IMR-90 (cell line): ENCODE measurements around the gene GOLGA8A. TPM values are rescaled to one million over a fixed set of nuclear protein-coding genes. Genes with fewer than 3 reads are reported as not detected.

Source experiments
- ATAC-seq: fragments of 200-7000 bp; cut with Tn5 transposase; 2 replicates; pipeline ENCODE4 v1.9.1; 2020; ENCODE audit warnings: low read depth, mild to moderate bottlenecking, moderate library complexity
- BruUV-seq: library from RNA; stranded (reverse); fragments of 400-500 nt; replicated peaks from 2 replicates; lab custom pipeline; 2021; lab: Mats Ljungman, UMichigan
- CTCF ChIA-PET: fragments of 300-600 bp; formaldehyde crosslinking; extraction: SDS; loops from one replicate; lab custom pipeline; 2021; ENCODE audit warnings: antibody characterized with exemption; lab: Yijun Ruan, JAX
- POLR2A ChIA-PET: fragments of 300-600 bp; sonication (Branson Sonifier 250); formaldehyde crosslinking; loops from one replicate; lab custom pipeline; 2022; ENCODE audit warnings: antibody characterized with exemption; ENCODE audit not compliant: unreplicated experiment; lab: Charles Lee
- DNase-seq: peaks from one replicate; pipeline ENCODE4 v3.0.0; 2013
- H2AFZ ChIP-seq: replicated peaks from 2 replicates; pipeline ENCODE3; 2013; ENCODE audit warnings: low read length, mild to moderate bottlenecking; ENCODE audit not compliant: poor library complexity
- H2AK5ac ChIP-seq: 2 replicates; pipeline ENCODE4 v1.6.1; 2013; ENCODE audit warnings: low read depth, low read length, inconsistent platforms
- H2AK9ac ChIP-seq: replicated peaks from 2 replicates; pipeline ENCODE3; 2013; ENCODE audit warnings: mild to moderate bottlenecking, low read depth, low read length, moderate library complexity; ENCODE audit not compliant: poor library complexity
- H2BK120ac ChIP-seq: 2 replicates; pipeline ENCODE4 v1.6.1; 2013; ENCODE audit warnings: low read depth, low read length, inconsistent platforms
- H2BK15ac ChIP-seq: 3 replicates; pipeline ENCODE4 v1.6.1; 2013; ENCODE audit warnings: low read depth, low read length, inconsistent platforms
- H2BK20ac ChIP-seq: 2 replicates; pipeline ENCODE4 v1.6.1; 2013; ENCODE audit warnings: low read depth, mild to moderate bottlenecking, inconsistent platforms, low read length, moderate library complexity
- H2BK5ac ChIP-seq: 2 replicates; pipeline ENCODE4 v1.6.1; 2013; ENCODE audit warnings: mild to moderate bottlenecking, low read depth, low read length, inconsistent platforms; ENCODE audit not compliant: poor library complexity, severe bottlenecking
- H3K14ac ChIP-seq: replicated peaks from 2 replicates; pipeline ENCODE4 v1.6.1; 2013; ENCODE audit warnings: low read depth, low read length, inconsistent platforms
- H3K18ac ChIP-seq: 2 replicates; pipeline ENCODE4 v1.6.1; 2013; ENCODE audit warnings: low read depth, low read length, control low read depth
- H3K23ac ChIP-seq: 2 replicates; pipeline ENCODE4 v1.6.1; 2013; ENCODE audit warnings: low read depth, low read length, inconsistent platforms
- H3K27ac ChIP-seq: 2 replicates; pipeline ENCODE4 v1.5.1; 2013; ENCODE audit warnings: mild to moderate bottlenecking, control low read depth, low read length; ENCODE audit not compliant: insufficient read depth
- H3K27me3 ChIP-seq: 2 replicates; pipeline ENCODE4 v1.6.1; 2013; ENCODE audit warnings: low read length; ENCODE audit not compliant: control insufficient read depth, insufficient read depth
- H3K36me3 ChIP-seq: 2 replicates; pipeline ENCODE4 v1.6.1; 2013; ENCODE audit warnings: low read length, mixed read lengths; ENCODE audit not compliant: control insufficient read depth, insufficient read depth
- H3K4ac ChIP-seq: 2 replicates; pipeline ENCODE4 v1.6.1; 2013; ENCODE audit warnings: low read depth, low read length, inconsistent platforms
- H3K4me1 ChIP-seq: 2 replicates; pipeline ENCODE4 v1.6.1; 2013; ENCODE audit warnings: low read length, mixed read lengths; ENCODE audit not compliant: control insufficient read depth, insufficient read depth
- H3K4me2 ChIP-seq: 2 replicates; pipeline ENCODE4 v1.6.1; 2013; ENCODE audit warnings: low read depth, mild to moderate bottlenecking, control low read depth, low read length, moderate library complexity
- H3K4me3 ChIP-seq: 2 replicates; pipeline ENCODE4 v1.5.1; 2013; ENCODE audit warnings: low read depth, mild to moderate bottlenecking, control low read depth, low read length, moderate library complexity; ENCODE audit not compliant: insufficient read depth
- H3K56ac ChIP-seq: 2 replicates; pipeline ENCODE4 v1.6.1; 2013; ENCODE audit warnings: low read length, inconsistent platforms; ENCODE audit not compliant: insufficient read depth; ENCODE audit errors: extremely low read depth
- H3K79me1 ChIP-seq, 2 experiments: 2 replicates each; pipeline ENCODE4 v1.6.1; 2013; ENCODE audit warnings: low read length in 2 of 2, inconsistent platforms in 1 of 2, low read depth in 1 of 2
- H3K9ac ChIP-seq: 2 replicates; pipeline ENCODE4 v1.6.1; 2013; ENCODE audit warnings: low read depth, low read length, control low read depth
- H3K9me1 ChIP-seq: 2 replicates; pipeline ENCODE4 v1.6.1; 2013; ENCODE audit warnings: low read length, inconsistent platforms; ENCODE audit not compliant: insufficient read depth
- H3K9me3 ChIP-seq: 2 replicates; pipeline ENCODE4 v1.6.1; 2013; ENCODE audit warnings: low read length; ENCODE audit not compliant: control insufficient read depth, insufficient read depth
- H4K20me1 ChIP-seq: 2 replicates; pipeline ENCODE4 v1.6.1; 2013; ENCODE audit warnings: low read length, inconsistent platforms; ENCODE audit not compliant: insufficient read depth
- H4K5ac ChIP-seq: 2 replicates; pipeline ENCODE4 v1.6.1; 2013; ENCODE audit warnings: mild to moderate bottlenecking, low read depth, low read length, control low read depth
- H4K8ac ChIP-seq, 2 experiments: 2 replicates each; pipeline ENCODE4 v1.6.1; 2013; ENCODE audit warnings: low read depth in 2 of 2, low read length in 2 of 2, control low read depth in 1 of 2, inconsistent platforms in 1 of 2
- H4K91ac ChIP-seq: 2 replicates; pipeline ENCODE4 v1.6.1; 2013; ENCODE audit warnings: low read depth, low read length, inconsistent platforms; ENCODE audit not compliant: insufficient read depth
- BHLHE40 ChIP-seq: fragments of 150-350 bp; IDR thresholded peaks from 2 replicates; pipeline ENCODE4 v1.6.1; 2016; ENCODE audit warnings: mild to moderate bottlenecking, low read depth, low read length
- CHD1 ChIP-seq: IDR thresholded peaks from 2 replicates; pipeline ENCODE4 v1.6.1; 2012; ENCODE audit warnings: low read depth, low read length, improper control_type of control experiment
- FOS ChIP-seq: fragments of 150-350 bp; IDR thresholded peaks from 2 replicates; pipeline ENCODE4 v1.6.1; 2016; ENCODE audit warnings: low read depth, low read length
- MXI1 ChIP-seq: IDR thresholded peaks from 2 replicates; pipeline ENCODE4 v1.6.1; 2012; ENCODE audit warnings: low read depth, mild to moderate bottlenecking, low read length, moderate library complexity, borderline replicate concordance
- NFE2L2 ChIP-seq: fragments of 150-350 bp; IDR thresholded peaks from 2 replicates; pipeline ENCODE4 v1.6.1; 2016; ENCODE audit warnings: low read depth, mild to moderate bottlenecking, low read length
- RAD21 ChIP-seq: IDR thresholded peaks from 2 replicates; pipeline ENCODE4 v1.6.1; 2012; ENCODE audit warnings: low read length, improper control_type of control experiment
- RCOR1 ChIP-seq: IDR thresholded peaks from 2 replicates; pipeline ENCODE4 v1.6.1; 2012; ENCODE audit warnings: mild to moderate bottlenecking, low read length, improper control_type of control experiment; ENCODE audit not compliant: insufficient replicate concordance
- RFX5 ChIP-seq: IDR thresholded peaks from 2 replicates; pipeline ENCODE4 v1.8.0; 2012; ENCODE audit warnings: low read depth, mild to moderate bottlenecking, low read length, moderate library complexity
- WGBS, 2 experiments: methylation state at CpG; one replicate each; pipeline versions ENCODE4 v1.1.5 to v1.1.7; 2013; ENCODE audit warnings: missing lambda C conversion rate in 2 of 2; ENCODE audit not compliant: insufficient read length in 1 of 2; ENCODE audit errors: extremely low coverage in 2 of 2; 5-methylcytosine and 5-hydroxymethylcytosine counted together
- dilution Hi-C: fragments of 300-500 bp; cut with HindIII; formaldehyde crosslinking; loops from one replicate; pipeline ENCODE4 v1.14.3; 2018; ENCODE audit warnings: low sequenced_read_pairs; ENCODE audit not compliant: unreplicated experiment
- in situ Hi-C: fragments of 300-500 bp; cut with MboI; formaldehyde crosslinking; loops from 3 replicates; pipeline ENCODE4 v1.14.3; 2019; ENCODE audit warnings: low sequenced_read_pairs, inconsistent platforms, mixed read lengths
- intact Hi-C: fragments of 100-400 bp; cut with micrococcal nuclease; formaldehyde crosslinking; loops from 2 replicates; pipeline ENCODE4 v1.10.0; 2022
- polyA plus RNA-seq, 3 experiments: library from polyadenylated mRNA; depleted of rRNA; stranded (reverse); fragments of >200 nt; gene quantifications; 2 replicates each; pipeline ENCODE4 v1.2.3, GENCODE V29; 2012; ENCODE audit warnings: low replicate concordance in 1 of 3
- total RNA-seq: library from RNA; depleted of rRNA; stranded (reverse); fragments of >200 nt; gene quantifications from 2 replicates; pipeline ENCODE4 v1.2.3, GENCODE V29; 2012
- TF ChIP-seq, protein P1 (sequence below): fragments of 150-350 bp; IDR thresholded peaks from 2 replicates; pipeline ENCODE4 v1.6.1; 2016; ENCODE audit warnings: low read depth, mild to moderate bottlenecking, low read length, moderate library complexity, borderline replicate concordance
- TF ChIP-seq, protein P2 (sequence below): conservative IDR thresholded peaks from 2 replicates; pipeline ENCODE4 v1.5.1; 2012; ENCODE audit warnings: mild to moderate bottlenecking, low read depth, low read length, improper control_type of control experiment
- TF ChIP-seq, protein P3 (sequence below): fragments of 150-350 bp; IDR thresholded peaks from 2 replicates; pipeline ENCODE4 v1.6.1; 2017; ENCODE audit warnings: mild to moderate bottlenecking, antibody characterized with exemption, low read length, low read depth

Gene GOLGA8A
- total and polyA plus RNA-seq, 2 of the 4 experiments (the other 2 are of a cell fraction) = 4.7 to 33.8 TPM

DNA sequence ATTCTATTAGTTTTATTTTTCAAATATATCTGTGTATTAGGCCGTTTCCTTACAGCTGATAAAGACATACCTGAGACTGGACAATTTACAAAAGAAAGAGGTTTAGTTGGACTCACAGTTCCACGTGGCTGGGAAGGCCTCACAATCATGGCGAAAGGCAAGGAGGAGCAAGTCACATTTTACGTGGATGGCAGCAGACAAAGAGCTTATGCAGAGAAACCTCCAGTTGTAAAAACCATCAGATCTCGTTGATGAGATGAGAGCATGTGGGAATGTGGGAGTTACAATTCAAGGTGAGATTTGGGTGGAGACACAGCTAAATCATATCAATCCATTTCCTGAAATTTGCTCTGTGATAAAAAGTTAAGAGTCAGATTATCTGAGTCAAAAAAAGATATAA lies 2.3 kb upstream of the GOLGA8A start:
- Histone ChIP-seq H3K23ac (no peak overlapping the region), H2AK9ac (no peak overlapping the region), H3K4me3 (no peak overlapping the region), H3K27ac (no peak overlapping the region), H3K14ac (no peak overlapping the region), H3K79me1 (no peaks in the 10 kb centered on the region), H4K91ac (no peak overlapping the region), H3K9me1 (no peaks in the 10 kb centered on the region), H3K27me3 (no peaks in the 10 kb centered on the region), H3K18ac (no peak overlapping the region), H2AK5ac (no peak overlapping the region), H4K8ac (no peak overlapping the region), H3K4ac (no peak overlapping the region), H3K4me2 (no peak overlapping the region), H4K5ac (no peak overlapping the region), H2BK20ac (no peak overlapping the region), H2BK15ac (no peak overlapping the region), H2AFZ (no peak overlapping the region), H2BK5ac (no peak overlapping the region), H3K9ac (no peak overlapping the region), H4K20me1 (peaks cover 3% of the 10 kb centered on the region; the same call in 1 of the 2 replicates), H2BK120ac (no peak overlapping the region), H3K9me3 (no peaks in the 10 kb centered on the region), H3K36me3 (no peaks in the 10 kb centered on the region), H3K56ac (no peak overlapping the region), H3K4me1 (no peaks in the 10 kb centered on the region; the same call in 1 of the 2 replicates)
- ATAC-seq = no peak
- in situ Hi-C loops (no loop called here), intact Hi-C loops (no loop called here), dilution Hi-C loops (no loop called here)
- no TSS peak for BruUV-seq
- WGBS, 2 experiments = no CpG with 5 or more reads among the region's 5 CpGs
- CTCF ChIA-PET = no interaction called here
- TF ChIP-seq CHD1 (no peak), RCOR1 (no peak), RFX5 (no peak), MXI1 (no peak), RAD21 (no peak), FOS (no peak), BHLHE40 (no peak), NFE2L2 (no peak)
- TF ChIP-seq, protein P1, sequence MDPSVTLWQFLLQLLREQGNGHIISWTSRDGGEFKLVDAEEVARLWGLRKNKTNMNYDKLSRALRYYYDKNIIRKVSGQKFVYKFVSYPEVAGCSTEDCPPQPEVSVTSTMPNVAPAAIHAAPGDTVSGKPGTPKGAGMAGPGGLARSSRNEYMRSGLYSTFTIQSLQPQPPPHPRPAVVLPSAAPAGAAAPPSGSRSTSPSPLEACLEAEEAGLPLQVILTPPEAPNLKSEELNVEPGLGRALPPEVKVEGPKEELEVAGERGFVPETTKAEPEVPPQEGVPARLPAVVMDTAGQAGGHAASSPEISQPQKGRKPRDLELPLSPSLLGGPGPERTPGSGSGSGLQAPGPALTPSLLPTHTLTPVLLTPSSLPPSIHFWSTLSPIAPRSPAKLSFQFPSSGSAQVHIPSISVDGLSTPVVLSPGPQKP = no peak
- TF ChIP-seq, protein P2, sequence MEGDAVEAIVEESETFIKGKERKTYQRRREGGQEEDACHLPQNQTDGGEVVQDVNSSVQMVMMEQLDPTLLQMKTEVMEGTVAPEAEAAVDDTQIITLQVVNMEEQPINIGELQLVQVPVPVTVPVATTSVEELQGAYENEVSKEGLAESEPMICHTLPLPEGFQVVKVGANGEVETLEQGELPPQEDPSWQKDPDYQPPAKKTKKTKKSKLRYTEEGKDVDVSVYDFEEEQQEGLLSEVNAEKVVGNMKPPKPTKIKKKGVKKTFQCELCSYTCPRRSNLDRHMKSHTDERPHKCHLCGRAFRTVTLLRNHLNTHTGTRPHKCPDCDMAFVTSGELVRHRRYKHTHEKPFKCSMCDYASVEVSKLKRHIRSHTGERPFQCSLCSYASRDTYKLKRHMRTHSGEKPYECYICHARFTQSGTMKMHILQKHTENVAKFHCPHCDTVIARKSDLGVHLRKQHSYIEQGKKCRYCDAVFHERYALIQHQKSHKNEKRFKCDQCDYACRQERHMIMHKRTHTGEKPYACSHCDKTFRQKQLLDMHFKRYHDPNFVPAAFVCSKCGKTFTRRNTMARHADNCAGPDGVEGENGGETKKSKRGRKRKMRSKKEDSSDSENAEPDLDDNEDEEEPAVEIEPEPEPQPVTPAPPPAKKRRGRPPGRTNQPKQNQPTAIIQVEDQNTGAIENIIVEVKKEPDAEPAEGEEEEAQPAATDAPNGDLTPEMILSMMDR = no peak
- TF ChIP-seq, protein P3, sequence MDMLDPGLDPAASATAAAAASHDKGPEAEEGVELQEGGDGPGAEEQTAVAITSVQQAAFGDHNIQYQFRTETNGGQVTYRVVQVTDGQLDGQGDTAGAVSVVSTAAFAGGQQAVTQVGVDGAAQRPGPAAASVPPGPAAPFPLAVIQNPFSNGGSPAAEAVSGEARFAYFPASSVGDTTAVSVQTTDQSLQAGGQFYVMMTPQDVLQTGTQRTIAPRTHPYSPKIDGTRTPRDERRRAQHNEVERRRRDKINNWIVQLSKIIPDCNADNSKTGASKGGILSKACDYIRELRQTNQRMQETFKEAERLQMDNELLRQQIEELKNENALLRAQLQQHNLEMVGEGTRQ = no peak
- POLR2A ChIA-PET = no interaction called here
- DNase-seq = no peak
